HS-27A (cell line): ENCODE measurements around the gene EXOC6B.

Experiments used
- DNase-seq: peaks from one replicate; pipeline ENCODE4 v3.0.0-alpha.2; 2012; ENCODE audit warnings: low read depth, missing footprints

EXOC6B gene

GRCh38 chr2:72271766-72272641 is 553.8 kb downstream of the EXOC6B start:
- DNase-seq = no peak

- DNase-seq = no peak
Measured at GRCh38 chr2:72271276-72271614, 554.6 kb downstream of the EXOC6B start.

GRCh38 chr2:72270556-72271275 is 555.1 kb downstream of the EXOC6B start:
- DNase-seq = no peak

- no peak for DNase-seq
Measured at GRCh38 chr2:72263776-72264060, 562.1 kb downstream of the EXOC6B start.

GRCh38 chr2:72263043-72263775 is 562.6 kb downstream of the EXOC6B start:
- DNase-seq = no peak

GRCh38 chr2:72261076-72261475 is 564.8 kb downstream of the EXOC6B start:
- DNase-seq = no peak

- no peak for DNase-seq
Measured at GRCh38 chr2:72255540-72255939, 570.3 kb downstream of the EXOC6B start.

- DNase-seq = no peak
Measured at GRCh38 chr2:72254831-72255451, 570.9 kb downstream of the EXOC6B start.

GRCh38 chr2:72238311-72238710 is 587.5 kb downstream of the EXOC6B start:
- no peak for DNase-seq

GRCh38 chr2:72237549-72237948 is 588.3 kb downstream of the EXOC6B start:
- DNase-seq = no peak

- peak; percentile 53 for DNase-seq
Measured at GRCh38 chr2:72236445-72237067, 589.3 kb downstream of the EXOC6B start.

- no peak for DNase-seq
Measured at GRCh38 chr2:72235497-72236415, 590.1 kb downstream of the EXOC6B start.

GRCh38 chr2:72233211-72233610 is 592.6 kb downstream of the EXOC6B start:
- DNase-seq = no peak

- peak; percentile 17 for DNase-seq
Measured at GRCh38 chr2:72222829-72223564, 602.8 kb downstream of the EXOC6B start.

- no peak for DNase-seq
Measured at GRCh38 chr2:72220170-72220569, 605.7 kb downstream of the EXOC6B start.

- no peak for DNase-seq
Measured at GRCh38 chr2:72214429-72215143, 611.2 kb downstream of the EXOC6B start.

GRCh38 chr2:72212486-72212855 is 613.4 kb downstream of the EXOC6B start:
- no peak for DNase-seq

- DNase-seq = no peak
Measured at GRCh38 chr2:72211777-72212485, 613.9 kb downstream of the EXOC6B start.

- no peak for DNase-seq
Measured at GRCh38 chr2:72211350-72211749, 614.5 kb downstream of the EXOC6B start.
